HG03521 (cell line): Measurements from ENCODE around the gene TGFBR1.

Source experiments
- ATAC-seq: cut with Tn5 transposase; IDR thresholded peaks from one replicate; pipeline ENCODE4 v1.9.1; 2021; ENCODE audit warnings: mild to moderate bottlenecking, moderate library complexity; ENCODE audit not compliant: unreplicated experiment

TGFBR1 gene

DNA sequence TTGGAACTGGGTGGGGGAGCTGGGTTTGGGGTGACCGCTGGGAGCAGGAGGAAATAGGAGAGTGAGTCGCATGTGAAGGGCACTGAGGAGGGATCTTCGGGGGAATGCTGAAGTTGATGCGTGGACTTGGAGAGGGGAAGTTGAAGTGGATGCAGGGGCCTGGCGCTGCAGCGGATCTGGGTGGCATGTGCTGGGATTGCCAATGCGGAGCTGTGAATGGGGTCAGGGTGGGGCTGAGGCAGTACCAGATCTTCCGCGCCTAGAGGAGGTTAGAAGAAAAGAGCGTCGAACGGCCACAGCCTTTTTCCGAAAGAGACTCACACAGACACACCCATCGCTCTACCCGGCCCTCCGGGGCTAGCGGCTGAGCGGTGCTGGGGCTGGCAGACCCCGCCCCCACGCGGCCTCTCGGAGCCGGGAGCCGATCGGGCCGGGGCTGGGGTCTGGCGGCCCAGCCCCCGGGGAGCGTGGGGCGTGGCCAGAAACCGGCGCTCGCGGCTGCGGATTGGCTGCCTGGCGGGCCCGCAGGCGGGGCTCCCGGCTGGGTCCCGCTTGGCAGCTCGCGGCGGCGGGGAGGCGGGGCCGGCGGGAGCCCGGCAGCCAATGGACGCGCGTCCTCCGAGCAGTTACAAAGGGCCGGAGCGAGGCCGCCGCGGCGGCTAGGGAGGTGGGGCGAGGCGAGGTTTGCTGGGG lies at the start of gene TGFBR1:
TGFBR1 (plus strand) TSS at position 655 of the 693 bp plus-strand sequence. CDS start 93 bp downstream, outside the sequence.
- peak; percentile 90 for ATAC-seq

- ATAC-seq = no peak
Observed at GRCh38 chr9:99055384-99055783, 49.5 kb upstream of the TGFBR1 start.

- no peak for ATAC-seq
Observed at GRCh38 chr9:99056186-99056585, 48.7 kb upstream of the TGFBR1 start.

- no peak for ATAC-seq
Observed at GRCh38 chr9:99056886-99057664, 47.8 kb upstream of the TGFBR1 start.

DNA sequence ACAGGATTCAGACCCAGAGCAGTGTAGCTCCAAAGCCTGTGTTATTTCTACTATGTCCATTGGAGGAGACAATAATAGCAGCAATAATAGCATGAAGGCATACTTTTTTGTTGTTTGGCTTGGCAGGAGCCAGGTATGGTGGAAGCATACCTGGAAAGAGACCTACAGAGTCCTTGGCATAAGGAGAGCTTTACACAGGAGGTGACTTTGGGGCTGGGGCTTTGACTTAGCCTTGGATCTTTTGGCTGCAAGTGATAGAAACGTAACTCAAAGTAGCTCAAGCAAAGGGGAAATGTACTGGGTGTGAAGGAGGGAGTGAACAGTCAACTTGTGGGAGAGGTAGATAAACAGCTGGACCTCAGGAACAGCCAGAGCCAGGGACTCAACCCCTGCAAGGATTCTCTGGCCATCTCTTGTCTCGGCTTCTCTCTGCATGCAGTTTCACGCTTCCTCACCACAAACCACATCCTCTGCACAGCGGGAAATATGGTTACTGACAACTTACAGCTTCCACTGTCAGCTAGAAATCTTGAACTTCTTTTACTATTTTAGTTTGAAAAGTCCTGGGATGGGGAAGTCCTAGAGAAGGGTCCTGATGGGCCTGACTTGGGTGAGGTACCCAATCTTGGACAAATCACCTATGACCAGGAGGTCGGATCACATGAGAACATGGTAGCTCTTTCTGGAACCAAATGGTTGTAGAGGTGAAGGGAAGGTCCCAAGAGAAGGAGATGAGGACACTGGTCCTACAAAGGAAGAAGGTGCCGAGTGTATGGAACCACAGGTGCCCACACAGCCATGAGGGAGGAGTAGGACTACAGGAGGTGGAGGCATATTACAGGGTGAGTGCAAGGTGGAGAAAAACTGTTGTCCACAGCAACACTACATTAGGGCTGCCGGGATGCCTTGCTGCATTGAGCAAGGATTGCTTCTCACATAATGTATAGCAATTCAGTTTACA lies 47.0 kb upstream of the TGFBR1 start:
- ATAC-seq = peak; percentile 58

GRCh38 chr9:99058964-99059921 lies 45.7 kb upstream of the TGFBR1 start:
- ATAC-seq = peak; percentile 78

DNA sequence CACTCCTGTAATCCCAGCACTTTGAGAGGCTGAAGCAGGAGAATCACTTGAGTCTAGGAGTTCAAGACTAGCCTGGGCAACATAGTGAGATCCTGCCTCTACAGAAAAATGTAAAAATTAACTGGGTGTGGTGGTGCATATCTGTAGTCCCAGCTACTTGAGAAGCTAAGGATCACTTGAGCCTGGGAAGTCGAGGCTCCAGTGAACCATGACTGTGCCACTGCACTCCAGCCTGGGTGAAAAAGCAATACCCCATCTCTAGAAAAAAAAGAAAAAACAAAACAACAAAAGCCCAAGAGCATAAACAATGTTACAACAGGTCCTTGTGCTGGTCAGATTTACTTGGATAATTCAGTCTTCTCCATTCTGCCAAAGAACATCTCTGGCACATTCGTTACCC lies 44.3 kb upstream of the TGFBR1 start:
- no peak for ATAC-seq

- no peak for ATAC-seq
Observed at GRCh38 chr9:99062549-99062948, 42.4 kb upstream of the TGFBR1 start.

DNA sequence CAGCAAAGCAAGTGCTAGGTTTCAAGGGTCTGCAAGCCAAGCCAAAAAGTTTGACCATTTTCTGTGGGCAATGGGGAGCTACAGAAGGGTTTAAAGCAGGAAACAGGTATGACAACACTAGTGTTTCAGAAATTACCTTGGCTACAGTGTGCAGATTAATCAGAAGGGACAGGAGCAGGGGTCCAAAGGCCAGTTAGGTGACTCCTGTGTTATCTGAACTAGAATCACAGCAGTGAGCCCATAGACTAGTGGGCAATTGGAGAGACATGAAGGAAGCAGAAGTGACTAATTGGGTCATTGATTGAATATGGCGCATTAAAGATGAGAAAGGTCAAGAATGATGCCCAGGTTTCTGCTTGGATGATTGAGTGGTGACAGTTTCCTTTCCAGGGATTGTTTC lies 41.4 kb upstream of the TGFBR1 start:
- ATAC-seq = no peak

DNA sequence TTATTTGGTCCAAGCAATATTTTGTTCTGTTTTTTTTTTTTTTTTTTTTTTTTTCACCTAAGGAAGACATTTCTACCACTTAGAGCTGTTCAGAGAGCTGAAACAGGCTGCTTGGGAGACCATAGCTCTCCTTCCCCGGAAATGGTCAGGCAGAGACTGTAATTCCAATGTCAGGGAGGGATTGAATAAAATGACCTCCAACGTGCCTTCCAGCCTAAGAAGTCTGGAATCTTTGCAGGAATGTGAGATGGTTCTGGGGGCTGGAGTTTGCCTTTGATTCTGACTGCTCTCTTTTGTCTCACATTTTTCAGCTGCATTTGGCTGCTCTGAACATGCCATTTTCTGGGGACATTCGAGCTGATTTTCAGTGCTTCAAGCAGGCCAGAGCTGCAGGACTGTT lies 38.3 kb upstream of the TGFBR1 start:
- ATAC-seq = no peak

GRCh38 chr9:99069075-99069474 lies 35.8 kb upstream of the TGFBR1 start:
- no peak for ATAC-seq

GRCh38 chr9:99069546-99069945 lies 35.4 kb upstream of the TGFBR1 start:
- ATAC-seq = no peak

DNA sequence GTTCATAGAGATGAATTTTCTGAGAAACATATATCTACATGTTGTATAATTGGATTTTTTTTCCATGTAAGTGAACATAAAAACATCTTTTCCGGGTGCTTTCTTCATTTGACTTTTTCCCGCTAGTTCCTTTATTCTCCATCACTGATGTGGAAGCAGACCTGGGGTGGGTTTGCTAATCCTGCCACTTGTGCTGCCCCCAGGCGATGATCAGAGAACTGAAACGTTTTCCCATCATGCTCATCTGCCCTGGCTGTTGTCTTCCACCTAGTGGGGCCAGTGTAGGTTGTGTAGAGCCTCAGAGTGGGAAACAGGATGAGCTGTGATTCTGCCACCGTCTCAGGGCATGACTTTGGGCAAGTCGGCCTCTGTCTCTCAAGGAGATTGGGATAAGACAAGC lies 34.2 kb upstream of the TGFBR1 start:
- no peak for ATAC-seq

GRCh38 chr9:99071313-99072039 lies 33.4 kb upstream of the TGFBR1 start:
- no peak for ATAC-seq

GRCh38 chr9:99072040-99072394 lies 32.9 kb upstream of the TGFBR1 start:
- no peak for ATAC-seq

GRCh38 chr9:99073347-99073746 lies 31.6 kb upstream of the TGFBR1 start:
- no peak for ATAC-seq

GRCh38 chr9:99073985-99074901 lies 30.7 kb upstream of the TGFBR1 start:
- ATAC-seq = no peak

DNA sequence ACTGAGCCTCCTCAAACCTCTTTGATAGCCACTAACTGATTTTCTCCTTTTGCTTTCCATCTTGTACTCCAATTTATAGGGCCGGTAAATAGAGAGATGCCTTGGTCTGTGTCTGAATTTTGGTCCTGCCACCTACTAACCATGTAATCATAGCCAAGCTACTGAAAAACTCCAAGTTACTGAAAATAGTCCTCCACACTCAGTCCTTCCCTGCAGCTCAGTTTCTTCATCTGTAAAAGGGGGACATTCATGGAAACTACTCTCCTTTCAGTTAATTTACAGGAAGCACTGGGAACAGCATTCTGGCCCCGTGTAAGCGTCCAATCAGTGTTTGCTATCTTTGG lies 30.0 kb upstream of the TGFBR1 start:
- ATAC-seq = no peak
